Urinary bladder (tissue), 4 donors: ENCODE results near the gene NELFB. TPM values are rescaled to one million over a fixed set of nuclear protein-coding genes. Genes with fewer than 3 reads are reported as not detected.

Experiments used
- DNase-seq: peaks from one replicate; pipeline ENCODE4 v3.0.0-alpha.2; 2015; ENCODE audit errors: extremely low spot score
- H3K27ac ChIP-seq: one replicate; pipeline ENCODE4 v1.5.1; 2013; ENCODE audit warnings: low read depth, mild to moderate bottlenecking, moderate library complexity
- H3K36me3 ChIP-seq: one replicate; pipeline ENCODE4 v1.6.1; 2013; ENCODE audit warnings: mild to moderate bottlenecking, moderate library complexity; ENCODE audit not compliant: insufficient read depth
- H3K4me1 ChIP-seq: one replicate; pipeline ENCODE4 v1.6.1; 2013; ENCODE audit warnings: mild to moderate bottlenecking, moderate library complexity; ENCODE audit not compliant: insufficient read depth
- H3K4me3 ChIP-seq: one replicate; pipeline ENCODE4 v1.5.1; 2013; ENCODE audit warnings: low read depth, low read length
- WGBS: extraction: QIAGEN DNeasy Blood & Tissue Kit; methylation state at CpG from one replicate; pipeline ENCODE4 v1.1.7; 2013; 5-methylcytosine and 5-hydroxymethylcytosine counted together
- polyA plus RNA-seq: library from polyadenylated mRNA; stranded (reverse); fragments of 200-250 nt; gene quantifications from one replicate; pipeline ENCODE4 v1.2.3, GENCODE V29; 2013
- total RNA-seq: library from RNA; depleted of rRNA; stranded (reverse); fragments of >200 nt; gene quantifications from one replicate; pipeline ENCODE4 v1.2.3, GENCODE V29; 2014
- donor health status: healthy with polysubstance abuse.
- donor health status: healthy.

Gene NELFB
- total and polyA plus RNA-seq, 2 donors: 28.9 to 64.2 TPM

- Histone ChIP-seq H3K4me3 (no peak overlapping the region), H3K36me3 (no peaks in the 10 kb centered on the region), H3K27ac (no peak overlapping the region), H3K4me1 (no peaks in the 10 kb centered on the region)
- DNase-seq: no peak
- 65% methylated on average over 15 of the region's 15 CpGs for WGBS
These were observed 11.3 kb upstream of the NELFB start for GRCh38 chr9:137243626-137244485.

- WGBS: 56% methylated on average over 36 of the region's 36 CpGs
- no peak for DNase-seq
- Histone ChIP-seq H3K36me3 (no peaks in the 10 kb centered on the region), H3K4me1 (no peaks in the 10 kb centered on the region), H3K27ac (no peak overlapping the region), H3K4me3 (no peak overlapping the region)
These were observed 10.4 kb upstream of the NELFB start for GRCh38 chr9:137244486-137245449.

DNA sequence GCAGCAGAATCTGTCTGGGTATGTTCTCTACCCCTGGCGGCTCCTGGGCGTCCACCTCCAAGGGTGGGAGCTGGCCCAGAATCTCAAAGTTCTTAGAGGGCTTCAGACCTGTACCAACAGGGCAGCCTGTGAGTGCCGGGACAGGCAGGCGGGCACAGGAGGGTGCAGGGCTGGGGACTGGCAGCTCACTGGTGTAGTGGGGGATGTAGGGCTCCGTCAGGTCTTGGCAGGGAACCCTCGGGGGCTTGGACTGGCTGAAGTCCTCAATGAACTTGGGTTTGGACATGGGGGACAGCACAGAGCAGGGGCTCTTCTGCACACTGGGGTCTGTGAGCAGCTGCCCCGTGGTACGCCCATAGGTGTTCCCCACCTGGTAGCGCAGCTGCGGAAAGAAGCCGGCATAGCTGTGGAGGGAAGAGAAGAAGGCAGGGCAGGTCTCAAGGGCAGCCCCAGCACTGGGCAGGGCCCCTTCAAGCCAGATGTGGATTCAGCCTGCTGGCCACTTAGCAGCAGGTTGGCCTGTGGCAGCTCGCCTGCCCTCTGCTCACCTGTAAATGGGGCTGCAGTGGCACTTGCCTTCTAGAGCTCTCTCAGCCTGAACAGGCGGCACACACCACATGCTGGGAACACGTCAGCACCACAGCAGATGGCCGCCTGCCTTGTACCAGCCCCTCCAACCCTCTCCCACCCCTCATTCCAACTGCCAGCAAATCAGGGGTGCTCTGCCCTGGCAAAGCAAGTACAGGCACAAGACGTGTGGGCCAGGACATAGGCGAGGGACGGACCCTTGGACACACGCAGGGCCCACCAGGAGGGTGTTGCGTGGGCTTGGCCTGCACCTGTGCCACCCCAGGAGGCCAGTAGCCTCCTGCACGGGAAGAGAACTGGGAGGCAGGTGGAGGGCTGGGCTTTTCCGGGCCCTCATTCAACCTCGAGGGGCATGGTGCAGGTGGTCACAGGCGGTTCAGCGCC is 9.4 kb upstream of the NELFB start:
- no peak overlapping the region for H3K27ac ChIP-seq
- H3K36me3 ChIP-seq: no peaks in the 10 kb centered on the region
- WGBS: 90% methylated on average over 25 of the region's 25 CpGs
- DNase-seq: no peak
- H3K4me3 ChIP-seq: no peak overlapping the region
- H3K4me1 ChIP-seq: no peaks in the 10 kb centered on the region

DNA sequence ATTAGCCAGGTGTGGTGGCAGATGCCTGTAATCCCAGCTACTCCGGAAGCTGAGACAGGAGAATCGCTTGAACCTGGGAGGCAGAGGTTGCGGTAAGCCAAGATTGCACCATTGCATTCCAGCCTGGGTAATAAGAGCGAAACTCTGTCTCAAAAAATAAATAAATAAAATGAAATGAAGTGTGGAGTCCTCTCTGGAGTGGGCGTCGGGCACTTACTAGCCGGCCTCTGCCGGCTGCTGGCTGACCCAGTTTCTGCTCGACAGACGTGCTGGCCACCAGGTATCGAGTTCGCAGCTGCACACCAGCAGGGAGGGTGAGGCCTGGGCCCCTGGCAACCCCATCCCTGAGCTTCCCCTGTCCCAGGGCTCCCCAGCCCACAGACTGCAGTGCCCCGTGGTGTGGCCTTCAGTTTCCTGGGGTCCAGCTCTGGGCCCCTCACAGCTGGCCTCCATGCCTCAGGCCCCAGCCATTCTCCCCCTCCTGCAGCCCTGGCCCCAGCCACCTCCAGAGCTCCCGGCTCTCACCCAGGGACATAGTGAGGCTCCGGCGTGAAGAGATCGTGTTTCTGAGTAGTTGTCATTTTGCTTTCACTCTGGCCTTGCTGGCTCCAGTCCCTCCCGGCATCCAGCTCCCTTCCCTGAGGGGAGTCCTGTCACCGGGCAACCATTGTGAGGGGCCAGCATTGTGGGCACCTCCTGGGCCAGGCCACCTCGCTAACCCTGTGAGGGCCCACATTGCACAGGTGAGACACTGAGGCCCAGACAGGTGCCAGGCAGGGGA is 7.8 kb upstream of the NELFB start:
- Histone ChIP-seq H3K36me3 (no peaks in the 10 kb centered on the region), H3K4me1 (no peaks in the 10 kb centered on the region), H3K4me3 (no peak overlapping the region), H3K27ac (no peak overlapping the region)
- 76% methylated on average over 20 of the region's 20 CpGs for WGBS
- no peak for DNase-seq

GRCh38 chr9:137247916-137248175 is 7.3 kb upstream of the NELFB start:
- Histone ChIP-seq H3K4me1 (no peaks in the 10 kb centered on the region), H3K4me3 (no peak overlapping the region), H3K36me3 (no peaks in the 10 kb centered on the region), H3K27ac (no peak overlapping the region)
- 62% methylated on average over 6 of the region's 6 CpGs for WGBS
- DNase-seq: no peak

GRCh38 chr9:137250329-137251193 is 4.6 kb upstream of the NELFB start:
- Histone ChIP-seq H3K4me3 (no peak overlapping the region), H3K27ac (no peak overlapping the region), H3K4me1 (no peaks in the 10 kb centered on the region), H3K36me3 (no peaks in the 10 kb centered on the region)
- DNase-seq: no peak
- 60% methylated on average over 18 of the region's 18 CpGs for WGBS

DNA sequence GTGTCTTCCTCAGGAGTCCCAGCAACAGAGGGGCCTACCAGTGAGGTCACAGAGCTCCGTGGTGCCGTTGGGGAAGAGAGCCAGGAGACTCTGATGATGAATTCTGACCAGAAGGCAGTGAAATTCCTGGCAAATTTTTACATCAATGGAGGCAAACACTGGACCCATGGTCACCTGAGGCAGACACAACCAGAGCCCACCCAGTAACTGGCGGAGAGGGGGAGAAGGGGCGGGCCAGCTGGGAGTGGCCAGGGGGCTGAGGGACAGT is 4.0 kb upstream of the NELFB start, which contains the start of gene STPG3:
STPG3 (plus strand) TSS at position 93 of the 268 bp plus-strand sequence; CDS start at position 94, 1 bp downstream.
- no peak within 1 kb of the TSS for H3K4me3 ChIP-seq
- 65% methylated on average over 4 of the region's 4 CpGs for WGBS
- no peaks in the 10 kb centered on the region for H3K4me1 ChIP-seq
- no peak within 1 kb of the TSS for H3K27ac ChIP-seq
- no peak for DNase-seq
- H3K36me3 ChIP-seq: no peaks in the 10 kb centered on the region

- WGBS: 84% methylated on average over 22 of the region's 22 CpGs
- Histone ChIP-seq H3K27ac (no peak overlapping the region), H3K4me1 (no peaks in the 10 kb centered on the region), H3K4me3 (no peak overlapping the region), H3K36me3 (no peaks in the 10 kb centered on the region)
- DNase-seq: no peak
These were observed 3.4 kb upstream of the NELFB start for GRCh38 chr9:137251490-137252268.

DNA sequence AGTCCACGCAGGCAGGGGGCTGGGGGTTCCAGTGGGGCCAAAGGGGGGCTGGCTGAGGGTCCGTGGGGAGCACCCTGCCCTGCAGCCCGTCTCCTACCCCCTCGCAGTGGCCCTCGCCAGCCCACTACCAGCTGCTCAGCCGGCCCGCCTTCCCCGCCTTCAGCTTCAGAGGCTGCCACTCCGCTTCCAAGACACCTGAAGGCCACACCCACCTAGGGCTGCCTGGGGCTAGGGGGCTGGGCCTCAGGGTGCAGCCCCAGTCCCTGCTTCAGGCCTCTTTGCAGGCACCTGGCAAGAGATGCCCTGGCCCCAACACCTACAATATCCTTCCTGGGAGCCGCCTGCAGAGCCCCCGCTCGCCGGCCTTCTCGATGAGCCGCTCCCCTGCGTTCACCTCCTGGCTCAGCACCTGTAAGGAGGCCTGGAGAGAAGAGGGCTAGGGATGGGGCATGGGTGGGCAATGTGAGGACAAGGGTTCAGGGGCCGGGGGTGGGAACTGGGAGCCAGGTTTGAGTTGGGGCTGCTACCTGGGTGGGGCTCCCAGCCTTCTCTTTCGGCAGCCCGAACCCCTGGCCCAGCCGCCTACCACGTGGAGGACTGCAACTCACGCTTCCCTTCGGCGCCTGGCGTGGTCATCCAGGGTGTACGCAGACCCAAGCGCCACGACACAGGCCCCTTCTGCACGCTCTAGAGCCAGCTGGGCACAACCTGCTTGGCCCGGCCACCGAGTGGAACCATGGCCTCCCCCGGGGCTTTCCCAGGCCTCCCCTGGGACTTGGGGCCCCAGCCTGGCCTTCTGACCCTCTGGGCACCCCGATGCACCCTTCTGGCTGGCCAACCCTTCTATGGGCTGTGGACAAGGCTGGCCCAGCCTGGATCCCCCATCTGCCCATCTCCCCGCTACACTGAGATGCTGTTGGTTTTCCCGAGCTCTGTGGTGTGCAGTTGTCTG is 2.3 kb upstream of the NELFB start:
- H3K4me1 ChIP-seq: no peaks in the 10 kb centered on the region
- H3K4me3 ChIP-seq: no peak overlapping the region
- no peak overlapping the region for H3K27ac ChIP-seq
- H3K36me3 ChIP-seq: no peaks in the 10 kb centered on the region
- WGBS: 84% methylated on average over 35 of the region's 35 CpGs
- no peak for DNase-seq

DNA sequence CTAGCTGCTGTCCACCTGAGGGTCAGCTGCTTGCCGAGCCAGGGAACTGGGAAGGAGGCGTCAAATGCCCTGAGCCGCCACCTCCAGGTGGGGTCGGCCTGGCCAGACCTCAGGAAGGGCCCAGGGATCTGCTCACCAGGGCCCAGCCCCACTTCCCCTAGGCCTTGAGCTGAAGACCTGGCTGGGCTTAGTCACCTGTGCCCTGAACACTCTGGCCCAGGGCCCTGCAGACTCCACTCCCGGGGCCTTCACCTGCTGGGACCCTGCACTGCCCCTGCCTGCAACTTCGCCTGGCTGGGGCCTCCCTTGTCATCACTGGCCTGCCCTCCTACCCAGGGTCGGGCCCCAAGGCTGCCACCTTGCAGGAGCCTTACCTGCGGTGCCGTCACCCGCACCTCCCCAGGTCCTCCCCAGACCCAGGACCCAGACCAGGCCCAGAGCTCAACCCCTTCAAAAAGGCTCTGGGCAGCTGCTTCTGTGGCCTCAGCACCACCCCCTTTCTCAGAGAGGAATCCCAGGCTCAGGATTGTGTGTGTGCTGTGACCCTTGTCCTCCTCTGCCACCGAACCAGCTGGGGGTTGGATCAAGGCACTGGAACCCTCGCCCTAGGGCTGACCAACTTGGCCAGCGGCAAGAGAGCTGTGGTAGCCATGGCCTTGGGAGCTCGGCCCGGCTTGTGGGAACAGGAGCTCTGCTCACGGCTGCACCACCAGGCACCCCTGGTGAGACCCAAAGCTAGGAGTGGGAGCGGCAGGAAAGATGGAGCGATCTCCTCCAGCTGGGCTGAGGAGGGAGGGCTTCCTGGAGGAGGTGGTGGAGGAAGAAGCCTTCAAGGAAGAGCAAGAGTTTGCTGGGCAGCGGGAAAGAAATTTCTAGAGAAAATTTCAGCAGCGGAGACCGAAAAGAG is 1.2 kb upstream of the NELFB start:
- Histone ChIP-seq H3K4me1 (no peaks in the 10 kb centered on the region), H3K36me3 (no peaks in the 10 kb centered on the region), H3K4me3 (peak overlapping the region; percentile 98), H3K27ac (no peak overlapping the region)
- WGBS: 62% methylated on average over 21 of the region's 21 CpGs
- DNase-seq: no peak
